Measurements from ENCODE around the gene FNIP2.
"Not testable (repeated sequence)": the region's sequence is repeated elsewhere in the genome, so short reads cannot be mapped to it uniquely, and the experiment has no call there.

FNIP2 gene

GRCh38 chr4:158821228-158821971 is 52.6 kb downstream of the FNIP2 start:
- 89 to 92% methylated on average over 4 of the region's 4 CpGs for WGBS, 2 experiments
- no peak overlapping the region for H3K27ac ChIP-seq (ENCODE audit: insufficient read depth, low read depth, low read length, poor library complexity, severe bottlenecking)

GRCh38 chr4:158822348-158822747 is 53.5 kb downstream of the FNIP2 start:
- no peak overlapping the region for H3K27ac ChIP-seq (ENCODE audit: insufficient read depth, low read depth, low read length, poor library complexity, severe bottlenecking)
- H3K4me1 ChIP-seq (ENCODE audit: control insufficient read depth, insufficient read depth, low read length): no peaks in the 10 kb centered on the region
- no peaks in the 10 kb centered on the region for H3K9me3 ChIP-seq (ENCODE audit: control insufficient read depth, low read length)
- no peaks in the 10 kb centered on the region for H3K36me3 ChIP-seq (ENCODE audit: control insufficient read depth, insufficient read depth, low read length)
- WGBS, 2 experiments: 84 to 85% methylated on average over 7 of the region's 7 CpGs
- no peak overlapping the region for H3K4me3 ChIP-seq (ENCODE audit: insufficient read depth, low read depth, low read length)
- no peaks in the 10 kb centered on the region for H3K27me3 ChIP-seq (ENCODE audit: control insufficient read depth, insufficient read depth, low read length, poor library complexity, severe bottlenecking)

More at GRCh38 chr4:158821228-158821971, 52.6 kb downstream of the FNIP2 start:
- no peaks in the 10 kb centered on the region for H3K36me3 ChIP-seq (ENCODE audit: control insufficient read depth, insufficient read depth, low read length)
- no peak overlapping the region for H3K4me3 ChIP-seq (ENCODE audit: insufficient read depth, low read depth, low read length)
- H3K9me3 ChIP-seq (ENCODE audit: control insufficient read depth, low read length): no peaks in the 10 kb centered on the region
- H3K27me3 ChIP-seq (ENCODE audit: control insufficient read depth, insufficient read depth, low read length, poor library complexity, severe bottlenecking): no peaks in the 10 kb centered on the region
- H3K4me1 ChIP-seq (ENCODE audit: control insufficient read depth, insufficient read depth, low read length): no peaks in the 10 kb centered on the region

- H3K4me1 ChIP-seq (ENCODE audit: control insufficient read depth, insufficient read depth, low read length): no peaks in the 10 kb centered on the region
- WGBS, 2 experiments: 96 to 100% methylated on average over 3 of the region's 3 CpGs
Measured at GRCh38 chr4:158823461-158823873, 54.6 kb downstream of the FNIP2 start.

GRCh38 chr4:158824425-158825274 is 55.8 kb downstream of the FNIP2 start:
- Histone ChIP-seq H3K4me3 (ENCODE audit: insufficient read depth, low read depth, low read length) (no peak overlapping the region), H3K27ac (ENCODE audit: insufficient read depth, low read depth, low read length, poor library complexity, severe bottlenecking) (no peak overlapping the region), H3K4me1 (ENCODE audit: control insufficient read depth, insufficient read depth, low read length) (no peaks in the 10 kb centered on the region), H3K27me3 (ENCODE audit: control insufficient read depth, insufficient read depth, low read length, poor library complexity, severe bottlenecking) (no peaks in the 10 kb centered on the region), H3K36me3 (ENCODE audit: control insufficient read depth, insufficient read depth, low read length) (no peaks in the 10 kb centered on the region), H3K9me3 (ENCODE audit: control insufficient read depth, low read length) (no peaks in the 10 kb centered on the region)
- WGBS, 2 experiments: 89 to 92% methylated on average over 7 of the region's 7 CpGs

More at GRCh38 chr4:158823461-158823873, 54.6 kb downstream of the FNIP2 start:
- Histone ChIP-seq H3K27ac (ENCODE audit: insufficient read depth, low read depth, low read length, poor library complexity, severe bottlenecking) (no peak overlapping the region), H3K27me3 (ENCODE audit: control insufficient read depth, insufficient read depth, low read length, poor library complexity, severe bottlenecking) (no peaks in the 10 kb centered on the region), H3K36me3 (ENCODE audit: control insufficient read depth, insufficient read depth, low read length) (no peaks in the 10 kb centered on the region), H3K4me3 (ENCODE audit: insufficient read depth, low read depth, low read length) (no peak overlapping the region), H3K9me3 (ENCODE audit: control insufficient read depth, low read length) (no peaks in the 10 kb centered on the region)

- Histone ChIP-seq H3K4me1 (ENCODE audit: control insufficient read depth, insufficient read depth, low read length) (no peaks in the 10 kb centered on the region), H3K36me3 (ENCODE audit: control insufficient read depth, insufficient read depth, low read length) (no peaks in the 10 kb centered on the region), H3K4me3 (ENCODE audit: insufficient read depth, low read depth, low read length) (no peak overlapping the region), H3K27me3 (ENCODE audit: control insufficient read depth, insufficient read depth, low read length, poor library complexity, severe bottlenecking) (no peaks in the 10 kb centered on the region), H3K27ac (ENCODE audit: insufficient read depth, low read depth, low read length, poor library complexity, severe bottlenecking) (no peak overlapping the region), H3K9me3 (ENCODE audit: control insufficient read depth, low read length) (no peaks in the 10 kb centered on the region)
- 87 to 92% methylated on average over 4 of the region's 4 CpGs for WGBS, 2 experiments
Measured at GRCh38 chr4:158825433-158826036, 56.7 kb downstream of the FNIP2 start.

- Histone ChIP-seq H3K27me3 (ENCODE audit: control insufficient read depth, insufficient read depth, low read length, poor library complexity, severe bottlenecking) (no peaks in the 10 kb centered on the region), H3K36me3 (ENCODE audit: control insufficient read depth, insufficient read depth, low read length) (no peaks in the 10 kb centered on the region), H3K9me3 (ENCODE audit: control insufficient read depth, low read length) (no peaks in the 10 kb centered on the region), H3K4me1 (ENCODE audit: control insufficient read depth, insufficient read depth, low read length) (no peaks in the 10 kb centered on the region), H3K27ac (ENCODE audit: insufficient read depth, low read depth, low read length, poor library complexity, severe bottlenecking) (no peak overlapping the region), H3K4me3 (ENCODE audit: insufficient read depth, low read depth, low read length) (no peak overlapping the region)
Measured at GRCh38 chr4:158826057-158826456, 57.2 kb downstream of the FNIP2 start.

- no peaks in the 10 kb centered on the region for H3K9me3 ChIP-seq (ENCODE audit: control insufficient read depth, low read length)
- 96 to 98% methylated on average over 1 of the region's 1 CpG for WGBS, 2 experiments
Measured at GRCh38 chr4:158826882-158827281, 58.1 kb downstream of the FNIP2 start.

GRCh38 chr4:158827543-158827981 is 58.7 kb downstream of the FNIP2 start:
- Histone ChIP-seq H3K27ac (ENCODE audit: insufficient read depth, low read depth, low read length, poor library complexity, severe bottlenecking) (no peak overlapping the region), H3K4me3 (ENCODE audit: insufficient read depth, low read depth, low read length) (no peak overlapping the region), H3K4me1 (ENCODE audit: control insufficient read depth, insufficient read depth, low read length) (no peaks in the 10 kb centered on the region), H3K36me3 (ENCODE audit: control insufficient read depth, insufficient read depth, low read length) (no peaks in the 10 kb centered on the region), H3K9me3 (ENCODE audit: control insufficient read depth, low read length) (no peaks in the 10 kb centered on the region), H3K27me3 (ENCODE audit: control insufficient read depth, insufficient read depth, low read length, poor library complexity, severe bottlenecking) (no peaks in the 10 kb centered on the region)
- WGBS, 2 experiments: 90 to 95% methylated on average over 5 of the region's 5 CpGs

More at GRCh38 chr4:158826882-158827281, 58.1 kb downstream of the FNIP2 start:
- no peak overlapping the region for H3K27ac ChIP-seq (ENCODE audit: insufficient read depth, low read depth, low read length, poor library complexity, severe bottlenecking)
- H3K4me1 ChIP-seq (ENCODE audit: control insufficient read depth, insufficient read depth, low read length): no peaks in the 10 kb centered on the region
- no peak overlapping the region for H3K4me3 ChIP-seq (ENCODE audit: insufficient read depth, low read depth, low read length)
- H3K27me3 ChIP-seq (ENCODE audit: control insufficient read depth, insufficient read depth, low read length, poor library complexity, severe bottlenecking): no peaks in the 10 kb centered on the region
- no peaks in the 10 kb centered on the region for H3K36me3 ChIP-seq (ENCODE audit: control insufficient read depth, insufficient read depth, low read length)

GRCh38 chr4:158828151-158828550 is 59.3 kb downstream of the FNIP2 start:
- not testable (repeated sequence) for H3K4me3 ChIP-seq (ENCODE audit: insufficient read depth, low read depth, low read length); H3K27me3 ChIP-seq (ENCODE audit: control insufficient read depth, insufficient read depth, low read length, poor library complexity, severe bottlenecking); H3K4me1 ChIP-seq (ENCODE audit: control insufficient read depth, insufficient read depth, low read length); H3K27ac ChIP-seq (ENCODE audit: insufficient read depth, low read depth, low read length, poor library complexity, severe bottlenecking); H3K36me3 ChIP-seq (ENCODE audit: control insufficient read depth, insufficient read depth, low read length); H3K9me3 ChIP-seq (ENCODE audit: control insufficient read depth, low read length)
- WGBS, 2 experiments: 89 to 93% methylated on average over 8 of the region's 8 CpGs

GRCh38 chr4:158829254-158829653 is 60.4 kb downstream of the FNIP2 start:
- no peaks in the 10 kb centered on the region for H3K36me3 ChIP-seq (ENCODE audit: control insufficient read depth, insufficient read depth, low read length)

More at GRCh38 chr4:158829254-158829653, 60.4 kb downstream of the FNIP2 start:
- WGBS, 2 experiments: 95 to 96% methylated on average over 2 of the region's 2 CpGs
- H3K4me1 ChIP-seq (ENCODE audit: control insufficient read depth, insufficient read depth, low read length): no peaks in the 10 kb centered on the region
- H3K27me3 ChIP-seq (ENCODE audit: control insufficient read depth, insufficient read depth, low read length, poor library complexity, severe bottlenecking): no peaks in the 10 kb centered on the region
- H3K9me3 ChIP-seq (ENCODE audit: control insufficient read depth, low read length): no peaks in the 10 kb centered on the region
- no peak overlapping the region for H3K27ac ChIP-seq (ENCODE audit: insufficient read depth, low read depth, low read length, poor library complexity, severe bottlenecking)
- H3K4me3 ChIP-seq (ENCODE audit: insufficient read depth, low read depth, low read length): no peak overlapping the region

Measured in ectodermal cell (in vitro differentiated cells).